Mammary epithelial cell (primary cell): ENCODE measurements around the gene RBM4B.

Experiments
- CTCF ChIP-seq, 2 donors: IDR thresholded peaks in 1 of 2; conservative IDR thresholded peaks in 1 of 2; 2 replicates each; pipeline ENCODE4 v1.5.1; 2011 to 2012; ENCODE audit warnings: inconsistent platforms in 2 of 2, low read length in 2 of 2, mild to moderate bottlenecking in 2 of 2, control low read depth in 1 of 2, low read depth in 1 of 2; ENCODE audit not compliant: insufficient read depth in 1 of 2; ENCODE audit errors: extremely low read depth in 1 of 2
- EZH2 ChIP-seq: IDR thresholded peaks from 2 replicates; pipeline ENCODE4 v1.6.1; 2012; ENCODE audit warnings: low read length, inconsistent platforms, borderline replicate concordance

- TF ChIP-seq CTCF (conservative IDR thresholded peaks at IDR 0.05 in 1 of 2, IDR thresholded peaks at IDR 0.05 in 1 of 2; ENCODE audit: extremely low read depth in 1 of 2, insufficient read depth in 1 of 2, low read depth in 1 of 2, low read length in 2 of 2) (no peak), EZH2 (no peak)
Observed at GRCh38 chr11:66663741-66664296, 13.9 kb downstream of the RBM4B start.
